GM21825 (cell line): ENCODE results near the gene CEBPA.
A peak's percentile ranks its signal among the peaks of the same experiment; 100 is the strongest.

ENCODE experiments used
- ATAC-seq: cut with Tn5 transposase; IDR thresholded peaks from one replicate; pipeline ENCODE4 v1.9.1; 2021; ENCODE audit warnings: mild to moderate bottlenecking, moderate library complexity; ENCODE audit not compliant: unreplicated experiment

CEBPA gene

DNA sequence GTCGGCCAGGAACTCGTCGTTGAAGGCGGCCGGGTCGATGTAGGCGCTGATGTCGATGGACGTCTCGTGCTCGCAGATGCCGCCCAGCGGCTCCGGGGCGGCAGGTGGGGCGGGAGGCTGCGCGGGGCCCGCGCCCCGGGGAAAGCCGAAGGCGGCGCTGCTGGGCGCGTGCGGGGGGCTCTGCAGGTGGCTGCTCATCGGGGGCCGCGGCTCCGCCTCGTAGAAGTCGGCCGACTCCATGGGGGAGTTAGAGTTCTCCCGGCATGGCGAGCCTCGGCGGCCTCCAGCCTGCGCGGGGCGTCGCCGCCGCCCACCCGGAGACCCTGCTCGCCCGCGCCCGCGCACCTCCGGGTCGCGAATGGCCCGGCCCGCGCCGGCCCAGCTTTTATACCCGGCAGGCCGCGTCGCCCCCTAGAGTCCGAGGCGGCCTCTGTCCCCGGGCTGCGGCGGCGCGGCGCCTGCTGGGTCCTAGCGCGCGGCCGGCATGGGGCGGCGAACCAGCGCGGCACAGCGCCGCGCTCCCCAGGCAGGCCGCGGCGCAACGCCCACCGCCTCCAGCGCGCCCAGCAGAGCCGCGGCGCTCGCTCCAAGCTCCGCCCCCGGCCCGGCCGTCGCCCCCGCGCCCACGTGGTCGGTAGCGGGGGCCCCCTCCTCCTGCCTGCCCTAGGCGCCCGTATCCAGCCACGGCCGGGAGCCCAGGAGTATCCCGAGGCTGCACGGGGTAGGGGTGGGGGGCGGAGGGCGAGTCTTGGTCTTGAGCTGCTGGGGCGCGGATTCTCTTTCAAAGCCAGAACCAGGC, at the start of gene CEBPA:
Gene CEBPA (minus strand): TSS at position 360 of the 799 bp plus-strand sequence. CDS start 120 bp downstream, at position 240.
- peak; percentile 84 for ATAC-seq

DNA sequence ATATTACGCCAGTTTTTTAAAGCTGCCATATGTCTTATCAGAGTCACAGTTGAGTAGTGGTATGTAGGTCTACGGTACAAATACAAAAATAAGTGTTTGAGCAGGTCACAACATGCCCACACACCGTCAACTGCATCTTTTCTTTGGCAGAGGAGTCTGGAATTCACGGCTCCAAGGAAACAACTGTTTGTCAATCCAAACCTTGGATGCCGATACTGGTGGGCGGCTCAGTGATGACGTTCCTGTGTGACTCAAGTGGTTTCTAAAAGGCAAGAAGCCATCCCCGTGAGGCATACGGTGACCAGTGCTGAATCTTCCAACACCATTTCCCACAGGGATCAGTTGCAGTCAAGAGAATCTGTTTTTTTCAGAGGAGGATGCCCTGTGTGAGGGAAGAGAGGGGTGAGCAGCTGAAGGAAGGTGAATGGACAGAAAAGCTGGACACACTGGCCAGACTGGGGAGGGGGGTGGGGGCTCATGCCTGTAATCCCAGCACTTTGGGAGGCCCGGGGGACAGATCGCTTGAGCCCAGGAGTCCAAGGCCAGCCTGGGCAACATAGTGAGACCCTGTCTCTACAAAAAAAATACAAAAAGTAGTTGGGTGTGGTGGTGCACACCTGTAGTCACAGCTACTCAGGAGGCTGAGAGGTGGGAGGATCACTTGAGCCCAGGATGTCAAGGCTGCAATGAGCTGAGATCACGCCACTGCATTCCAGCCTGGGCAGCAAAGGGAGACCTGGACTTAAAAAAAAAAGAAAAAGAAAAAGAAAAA, 48.4 kb upstream of the CEBPA start:
- ATAC-seq = no peak

DNA sequence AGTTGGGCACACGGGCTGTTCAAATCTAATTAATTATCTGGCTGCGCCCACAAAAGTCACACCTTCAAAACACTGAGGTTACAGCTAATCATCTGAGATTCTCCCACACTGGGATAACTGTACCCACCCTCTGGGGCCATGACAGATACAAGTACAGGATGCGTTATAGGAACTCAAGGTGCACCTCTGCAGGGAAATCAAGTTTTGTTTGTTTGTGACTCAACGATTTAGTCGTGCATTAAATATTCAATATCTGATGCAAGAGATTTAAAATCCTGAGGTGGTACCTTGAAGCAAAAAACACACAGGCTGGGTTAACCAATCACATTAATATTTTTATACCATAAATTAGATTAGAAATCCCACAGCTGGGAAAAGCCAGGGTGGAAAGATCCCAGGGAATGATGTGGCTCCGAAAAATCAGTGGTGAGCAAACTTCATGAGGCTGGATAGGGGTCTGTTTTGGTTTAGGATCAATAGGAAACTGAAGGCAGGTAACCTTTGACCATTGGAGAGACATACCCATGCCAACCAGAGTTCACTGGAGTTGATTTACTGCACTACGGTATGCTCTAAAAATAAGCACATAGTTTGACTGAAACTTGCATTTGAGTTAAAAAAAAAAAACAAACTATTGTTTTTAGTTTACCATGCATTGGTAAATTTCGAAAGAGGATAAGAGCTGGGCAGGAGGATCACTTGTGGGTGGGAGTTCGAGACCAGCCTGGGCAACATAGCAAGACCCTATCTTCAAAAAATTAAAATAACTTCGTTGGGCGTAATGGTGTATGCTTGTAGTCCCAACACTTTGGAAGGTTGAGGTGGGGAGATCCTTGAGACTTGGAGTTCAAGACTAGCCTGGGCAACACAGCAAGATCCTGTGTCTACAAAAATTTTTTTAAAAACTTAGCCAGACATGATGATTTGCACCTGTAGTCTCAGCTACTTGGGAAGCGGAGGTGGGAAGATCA, 47.3 kb upstream of the CEBPA start:
- ATAC-seq = no peak

DNA sequence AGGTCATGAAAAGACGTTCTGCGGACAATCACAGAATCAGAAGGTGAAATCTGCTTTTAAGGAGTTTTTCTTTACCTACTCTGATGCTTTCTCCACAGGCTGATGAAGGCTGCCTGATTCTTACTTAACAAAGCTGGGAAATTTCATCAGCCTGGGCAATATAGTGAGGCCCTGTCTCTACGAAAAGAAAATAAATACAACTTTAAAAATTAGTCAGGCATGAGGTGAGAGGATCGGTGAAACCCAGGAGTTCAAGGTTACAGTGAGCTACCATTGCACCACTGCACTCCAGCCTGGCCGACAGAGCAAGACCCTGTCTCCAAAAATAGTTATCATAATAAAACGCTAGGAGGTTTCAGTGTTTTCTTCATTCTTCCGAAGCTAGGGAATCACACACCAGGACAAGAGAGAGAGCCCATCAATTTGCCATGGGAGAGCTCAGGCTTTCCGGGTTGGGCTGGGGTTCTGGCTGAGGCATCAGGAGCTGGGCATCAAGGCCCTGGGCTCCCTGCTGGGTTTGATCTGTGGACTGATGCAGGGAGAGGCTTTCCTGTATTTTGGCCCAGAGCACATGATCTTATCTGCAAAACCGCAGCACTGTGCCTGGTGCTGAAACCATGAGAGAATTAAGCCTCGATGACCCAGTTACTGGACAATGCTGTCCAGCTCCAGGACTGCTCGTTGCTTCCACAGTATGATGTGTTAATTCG, 46.1 kb upstream of the CEBPA start:
- ATAC-seq = no peak

DNA sequence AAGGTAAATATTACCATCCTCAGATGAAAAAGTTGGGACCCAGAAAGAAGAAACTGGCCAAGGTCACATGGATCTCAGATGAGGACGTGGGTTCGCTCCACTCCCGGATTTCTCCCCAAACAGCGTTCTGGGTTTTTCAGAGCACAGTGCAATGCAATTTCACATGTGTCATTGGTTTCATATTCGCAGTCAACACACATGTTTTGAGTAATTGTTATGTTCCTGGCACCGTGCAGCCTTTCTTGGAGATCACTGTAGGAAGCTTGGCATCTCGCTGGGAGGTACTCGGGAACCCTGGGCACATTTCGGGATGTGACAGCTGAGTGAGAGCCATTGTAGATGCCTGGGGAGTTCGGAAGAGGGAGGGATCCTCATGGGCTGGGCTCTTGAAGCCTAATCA, 45.0 kb upstream of the CEBPA start:
- ATAC-seq = no peak

DNA sequence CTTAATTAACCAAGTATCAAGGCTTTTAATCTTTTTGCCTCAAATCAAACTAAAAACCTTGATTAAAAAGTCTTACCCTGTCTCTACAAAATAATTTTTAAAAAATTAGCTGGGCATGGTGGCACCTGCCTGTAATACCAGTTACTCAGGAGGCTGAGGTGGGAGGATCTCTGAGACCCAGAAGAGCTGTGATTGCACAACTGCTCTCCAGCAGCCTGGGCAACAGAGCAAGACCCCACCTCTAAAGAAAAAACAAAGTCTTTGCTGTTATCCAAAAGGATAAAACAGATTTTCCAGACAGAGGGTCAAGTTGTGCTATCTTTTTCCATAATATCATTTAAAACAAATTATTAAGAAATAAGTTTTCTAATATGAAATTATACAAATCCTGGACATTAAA, 44.3 kb upstream of the CEBPA start:
- no peak for ATAC-seq

DNA sequence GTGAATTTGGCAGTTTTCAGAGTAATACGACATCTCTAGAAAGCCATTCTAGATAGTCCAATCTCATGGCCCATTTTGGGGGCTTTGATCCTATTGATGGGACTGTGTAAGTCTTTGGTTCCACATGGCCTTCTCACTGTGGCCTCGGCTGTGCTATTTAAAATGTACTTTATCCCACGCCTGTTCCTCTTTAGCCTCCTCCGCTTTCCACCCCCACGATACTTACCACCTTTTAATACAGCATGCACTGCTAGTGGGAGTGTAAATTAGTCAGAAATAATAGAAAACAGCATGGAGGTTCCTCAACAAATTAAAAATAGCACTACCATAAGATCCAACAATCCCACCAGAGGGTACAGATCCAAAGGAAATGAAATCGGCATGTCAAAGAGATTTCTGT, 42.8 kb upstream of the CEBPA start:
- ATAC-seq = no peak

DNA sequence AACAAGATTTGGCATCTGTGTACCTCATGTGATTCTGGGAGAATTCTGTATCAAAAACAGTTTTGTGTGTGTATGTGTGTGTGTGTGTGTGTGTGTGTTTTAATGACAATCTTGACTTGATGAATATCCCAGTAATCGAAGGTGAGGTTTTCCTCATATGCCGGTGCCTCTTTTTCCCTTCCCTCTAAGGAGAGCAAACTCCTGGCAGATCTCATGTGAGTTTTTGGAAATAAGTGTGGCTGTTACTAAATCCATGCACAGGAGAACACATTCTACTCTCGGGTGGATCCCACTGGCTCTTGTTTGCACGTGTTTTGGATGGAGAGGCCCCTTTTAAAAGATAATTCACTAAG, 42.2 kb upstream of the CEBPA start:
- no peak for ATAC-seq

DNA sequence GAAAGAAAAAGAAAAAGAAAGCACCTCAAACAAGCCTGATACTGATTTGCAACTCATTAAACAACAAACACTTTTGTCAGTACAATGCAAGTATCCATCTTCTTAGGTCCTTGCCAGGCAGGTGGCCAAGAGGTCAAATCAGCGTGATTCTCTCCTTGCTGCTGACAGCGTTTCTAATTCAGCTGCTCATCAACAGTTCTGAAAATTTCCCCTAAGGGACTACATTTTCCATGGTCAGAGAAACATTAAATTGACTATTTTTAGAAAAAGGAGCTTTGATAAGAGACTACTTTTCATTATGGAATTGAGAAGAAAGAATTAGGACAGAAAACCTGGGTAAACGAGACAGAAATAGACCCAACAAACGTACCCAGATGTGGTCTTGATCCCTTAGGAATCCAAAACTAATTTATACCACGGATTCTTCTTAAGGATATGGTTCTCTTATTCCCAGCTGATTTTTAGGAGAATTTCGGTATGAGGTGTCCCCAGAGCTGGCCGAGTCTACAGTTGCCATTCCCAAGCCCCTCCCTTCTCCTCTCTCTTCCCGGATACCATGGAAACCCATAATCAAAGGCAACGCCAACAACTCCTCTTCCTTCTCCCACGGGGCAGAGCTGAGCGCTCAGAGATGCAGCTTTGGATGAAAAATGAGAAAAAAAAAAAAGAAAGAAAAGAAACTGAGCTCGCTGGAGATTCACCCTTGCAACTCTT, 41.7 kb upstream of the CEBPA start:
- ATAC-seq = no peak

DNA sequence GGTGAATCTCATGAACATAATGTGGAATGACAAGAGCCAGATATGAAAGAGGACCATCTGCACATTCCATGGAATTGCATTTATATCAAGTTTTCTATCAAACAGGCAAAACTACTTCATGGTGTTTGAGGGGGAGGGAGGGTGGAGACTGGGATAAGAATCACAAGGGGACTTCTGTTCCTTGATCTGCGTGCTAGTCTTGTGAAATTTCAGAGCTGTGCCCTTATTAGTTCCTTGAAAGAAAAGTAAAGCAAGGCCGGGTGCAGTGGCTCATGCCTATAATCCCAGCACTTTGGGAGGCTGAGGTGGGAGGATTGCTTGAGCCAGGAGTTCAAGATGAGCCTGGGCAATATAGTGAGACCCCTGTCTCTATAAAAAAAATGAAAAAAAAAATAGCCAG, 41.0 kb upstream of the CEBPA start:
- no peak for ATAC-seq

DNA sequence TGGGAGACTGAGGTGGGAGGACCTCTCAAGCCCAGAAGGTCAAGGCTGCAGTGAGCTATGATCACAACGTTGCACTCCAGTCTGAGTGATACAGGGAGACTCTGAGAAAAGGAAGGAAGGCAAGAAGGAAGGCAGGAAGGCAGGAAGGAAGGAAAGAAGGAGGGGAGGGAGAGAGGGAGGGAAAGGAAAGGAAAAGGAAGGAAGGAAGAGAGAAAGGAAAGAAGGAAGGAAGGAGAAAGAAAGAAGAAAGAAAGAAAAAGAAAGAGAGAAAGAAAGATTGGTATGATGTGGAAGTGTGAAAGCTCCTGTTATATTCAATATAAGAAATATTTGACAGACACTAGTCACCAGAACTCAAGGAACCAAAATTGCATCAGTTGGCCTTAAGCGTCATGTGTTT, 38.7 kb upstream of the CEBPA start:
- no peak for ATAC-seq

DNA sequence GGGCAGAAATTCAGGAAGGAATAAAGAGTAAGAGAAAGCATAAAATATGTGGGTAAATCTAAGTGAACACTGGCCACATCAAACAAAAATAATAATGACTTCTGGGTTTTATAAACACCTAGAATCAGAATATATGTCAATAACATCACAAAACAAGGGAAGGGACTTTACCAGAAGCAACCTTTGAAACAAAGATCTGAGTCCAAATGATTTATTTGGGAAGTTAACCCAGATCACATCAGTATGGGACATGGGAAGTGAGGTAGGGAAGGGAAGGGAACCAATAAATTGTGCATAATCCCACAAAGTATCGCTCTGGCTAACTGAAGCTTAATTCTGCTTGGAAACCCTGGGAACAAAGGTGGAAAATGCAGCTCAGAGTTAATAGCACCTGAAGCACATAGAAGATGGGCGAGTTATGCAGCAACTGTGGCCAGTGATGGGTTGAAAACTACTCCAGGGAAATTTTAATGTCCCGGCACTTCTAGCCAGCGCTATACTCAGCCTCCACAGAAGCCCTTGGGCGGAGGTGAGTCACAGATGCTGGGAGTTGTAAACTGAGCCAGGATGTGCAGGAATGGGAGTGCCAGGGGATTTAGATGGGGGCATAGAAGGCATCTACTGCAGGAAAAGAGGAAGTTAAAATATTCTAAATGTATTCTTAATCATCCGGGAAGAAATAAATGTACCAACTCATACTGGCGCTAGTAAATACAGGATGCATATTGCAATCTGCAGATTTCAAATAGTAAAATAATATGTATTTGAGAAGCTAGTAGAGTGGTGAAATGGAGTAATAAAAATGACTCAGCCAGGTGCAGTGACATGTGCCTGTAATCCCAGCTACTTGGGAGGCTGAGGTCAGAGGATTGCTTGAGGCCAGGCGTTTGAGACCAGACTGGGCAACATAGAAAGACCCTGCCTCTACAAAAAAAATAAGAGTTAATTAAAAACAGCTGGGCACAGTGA, 37.0 kb upstream of the CEBPA start:
- no peak for ATAC-seq

DNA sequence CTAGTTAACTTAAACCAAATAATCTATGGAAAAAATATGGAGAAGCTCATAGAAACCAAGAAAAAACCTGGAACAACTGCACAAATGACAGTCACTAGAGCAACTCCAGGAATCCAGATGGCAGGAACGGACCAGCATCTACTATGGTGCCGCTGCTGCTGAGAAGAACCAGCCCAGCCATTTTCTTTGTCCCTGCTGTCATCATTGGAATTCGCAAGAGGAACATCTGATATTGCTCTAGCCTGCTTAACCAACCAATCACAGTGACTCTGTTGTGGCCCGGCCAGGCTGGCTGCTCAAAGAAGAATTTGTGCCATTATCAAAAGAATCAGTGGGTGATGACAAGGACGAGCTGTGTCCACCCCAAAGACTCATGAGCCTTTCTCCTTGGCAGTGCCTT, 33.1 kb upstream of the CEBPA start:
- ATAC-seq = no peak

DNA sequence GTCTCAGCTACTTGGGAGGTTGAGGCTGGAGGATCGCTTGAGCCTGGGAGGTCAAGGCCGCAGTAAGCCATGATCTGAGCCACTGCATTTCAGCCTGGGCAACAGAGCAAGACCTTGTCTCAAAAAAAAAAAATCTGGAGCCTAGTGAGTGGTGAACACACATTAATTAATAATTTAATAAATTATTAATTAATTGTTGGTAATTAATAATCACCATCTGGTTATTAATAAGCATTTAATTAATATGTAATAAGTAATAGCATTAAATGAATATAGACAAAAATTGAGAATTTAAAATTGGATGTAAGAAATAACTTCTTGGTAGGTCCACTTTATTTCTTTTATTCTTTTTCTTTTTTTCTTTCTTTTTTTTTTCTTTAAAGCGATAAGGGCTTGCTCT, 31.9 kb upstream of the CEBPA start:
- ATAC-seq = no peak

DNA sequence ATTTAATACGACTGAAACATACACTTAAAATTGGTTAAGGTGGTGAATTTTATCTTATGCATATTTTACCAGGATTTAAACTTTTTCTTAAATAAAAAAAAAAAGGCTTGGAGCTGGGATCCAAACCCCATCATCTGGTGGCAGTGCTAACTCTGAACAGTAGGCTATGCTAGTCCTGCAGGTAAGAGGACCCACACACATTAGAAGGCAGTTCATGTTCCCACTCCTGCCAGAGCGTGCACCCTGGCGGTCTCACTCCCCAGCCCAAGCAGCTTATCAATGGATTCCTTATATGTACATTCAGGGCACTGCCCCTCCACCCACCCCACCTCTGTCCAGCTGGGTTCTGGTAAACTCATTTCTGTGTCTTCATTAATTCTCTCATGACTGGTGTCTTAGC, 31.3 kb upstream of the CEBPA start:
- no peak for ATAC-seq

DNA sequence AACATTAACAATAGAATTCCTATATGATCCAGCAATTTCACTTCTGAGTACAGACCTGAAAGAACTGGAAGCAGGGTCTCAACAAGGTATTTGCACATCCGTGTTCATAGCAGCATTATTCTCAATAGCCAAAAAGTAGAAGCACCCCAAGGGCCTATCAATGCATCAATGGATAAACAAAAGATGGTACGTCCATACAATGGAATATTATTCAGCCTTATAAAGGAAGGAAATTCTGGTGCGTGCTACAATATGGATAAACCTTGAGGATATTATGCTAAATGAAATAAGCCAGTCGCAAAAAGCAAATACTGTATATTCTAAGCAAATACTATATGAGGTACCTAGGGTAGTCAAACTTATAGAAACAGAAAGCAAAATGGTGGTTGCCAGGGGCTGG, 30.8 kb upstream of the CEBPA start:
- no peak for ATAC-seq

DNA sequence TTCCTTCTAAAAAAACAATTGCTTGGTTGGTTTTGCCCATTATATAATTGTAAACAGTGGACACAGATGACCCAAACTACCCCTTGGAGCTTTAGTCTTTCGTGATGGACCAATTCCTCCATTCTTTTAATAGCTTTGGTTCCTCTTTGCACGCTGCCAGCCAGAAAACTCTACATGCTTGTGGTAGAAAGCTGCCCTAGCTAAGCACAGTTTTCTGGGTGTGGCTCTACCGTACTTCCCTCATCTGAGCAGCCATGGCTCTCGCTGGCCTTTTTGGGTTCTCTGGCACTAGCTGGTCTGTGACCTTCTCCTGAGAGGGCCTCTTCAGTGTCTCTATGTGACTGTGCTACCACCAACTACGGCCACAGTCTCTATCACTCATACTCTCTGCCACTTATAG, 29.9 kb upstream of the CEBPA start:
- no peak for ATAC-seq

DNA sequence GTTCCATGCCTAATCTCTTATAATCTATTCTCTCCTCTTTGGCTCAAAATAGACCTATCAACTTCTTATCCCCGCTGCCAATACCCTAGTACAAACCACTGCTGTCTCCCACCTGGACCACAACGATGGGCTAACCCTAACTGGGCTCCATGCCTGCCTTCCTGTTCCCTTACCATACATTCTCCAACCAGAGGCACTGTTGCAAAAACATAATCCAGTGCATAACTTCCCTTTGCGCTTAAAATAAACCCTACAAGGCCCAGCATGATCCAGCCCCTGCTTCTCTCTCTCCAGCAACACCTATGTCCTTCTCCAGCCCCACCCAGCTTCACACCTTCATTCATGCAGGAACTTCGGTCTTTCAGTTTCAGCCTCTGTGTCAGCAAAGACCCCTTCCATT, 27.4 kb upstream of the CEBPA start:
- no peak for ATAC-seq

DNA sequence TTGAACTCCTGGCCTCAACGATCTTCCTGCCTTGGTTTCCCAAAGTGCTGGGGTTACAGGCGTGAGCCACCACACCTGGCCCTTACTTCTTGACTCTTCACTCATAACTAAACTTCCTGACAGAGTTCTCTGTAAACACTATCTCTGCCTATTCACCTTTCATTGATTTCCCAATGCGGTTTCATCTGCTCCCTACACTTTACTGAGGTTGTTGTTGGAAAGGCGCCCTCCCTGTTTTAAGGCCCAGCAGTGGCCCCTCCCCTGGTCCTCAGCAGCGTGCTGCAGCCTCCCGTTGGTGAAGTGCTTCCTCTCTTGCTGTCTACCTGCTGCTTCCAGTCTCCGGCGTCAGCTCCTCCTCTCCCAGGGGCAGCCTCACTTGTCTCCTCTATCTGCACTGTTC, 26.7 kb upstream of the CEBPA start:
- ATAC-seq = no peak
